Activated naive CD8-positive, alpha-beta T cell (primary cell): ENCODE data around the gene SMIM22.

ENCODE experiments used
- H3K27ac Mint-ChIP-seq: one replicate; pipeline ENCODE4 v1.8.0; 2021; ENCODE audit warnings: mixed read lengths
- H3K27me3 Mint-ChIP-seq: one replicate; pipeline ENCODE4 v1.8.0; 2021; ENCODE audit warnings: mixed read lengths
- H3K36me3 Mint-ChIP-seq: one replicate; pipeline ENCODE4 v1.8.0; 2021; ENCODE audit warnings: mixed read lengths
- H3K4me1 Mint-ChIP-seq: one replicate; pipeline ENCODE4 v1.8.0; 2021; ENCODE audit warnings: low read depth, mixed read lengths
- H3K4me3 Mint-ChIP-seq: one replicate; pipeline ENCODE4 v1.8.0; 2021; ENCODE audit warnings: mild to moderate bottlenecking, mixed read lengths
- H3K9me3 Mint-ChIP-seq: one replicate; pipeline ENCODE4 v1.8.0; 2021; ENCODE audit warnings: low read depth, mixed read lengths

The SMIM22 gene

DNA sequence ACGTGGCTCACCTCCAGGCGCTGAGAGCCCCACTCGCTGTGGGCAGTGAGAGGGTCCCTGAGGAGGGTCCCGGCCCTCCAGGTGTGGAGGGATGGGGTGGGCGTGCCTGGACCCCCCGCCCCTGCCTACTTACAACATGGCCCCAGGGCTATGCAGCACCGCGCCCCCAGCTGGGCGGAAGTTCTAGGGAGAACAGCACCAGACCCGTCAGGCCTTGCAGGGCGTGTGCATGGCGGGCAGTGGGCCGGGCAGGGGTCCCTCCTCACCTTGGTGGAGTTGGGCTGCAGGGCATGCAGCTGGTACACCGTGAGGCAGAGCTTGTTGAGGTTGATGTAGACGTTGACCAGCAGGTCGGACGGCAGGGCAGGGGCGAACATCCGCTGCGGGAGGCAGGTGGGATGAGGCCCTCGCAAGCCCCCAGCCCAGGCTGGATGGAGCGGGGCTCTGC lies 2.7 kb downstream of the SMIM22 start:
- Mint-ChIP-seq H3K4me3 (no peak overlapping the region), H3K9me3 (no peaks in the 10 kb centered on the region), H3K27ac (no peak overlapping the region), H3K4me1 (peaks cover 6% of the 10 kb centered on the region), H3K27me3 (no peaks in the 10 kb centered on the region), H3K36me3 (no peaks in the 10 kb centered on the region)

DNA sequence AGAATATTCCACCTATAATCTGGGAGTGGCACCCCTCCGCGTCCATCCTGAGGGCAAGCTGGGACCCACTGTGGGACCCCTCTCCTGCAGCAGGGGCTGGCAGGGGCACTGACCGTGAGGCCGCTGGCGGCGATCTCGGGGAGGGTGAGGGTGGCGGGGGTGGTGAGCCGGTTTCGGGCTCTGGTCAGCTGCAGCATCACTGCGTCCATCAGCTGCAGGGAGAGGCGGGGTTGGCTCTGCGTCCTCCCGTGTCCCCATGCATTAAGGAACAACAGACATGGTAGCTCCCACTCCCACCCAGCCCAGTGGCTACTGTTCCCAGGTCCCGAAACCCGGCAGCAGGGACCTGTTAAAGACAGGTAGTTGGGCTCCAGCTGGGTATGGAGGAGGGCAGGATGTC lies 3.3 kb downstream of the SMIM22 start:
- Mint-ChIP-seq H3K4me3 (no peak overlapping the region), H3K4me1 (peaks cover 12% of the 10 kb centered on the region), H3K27ac (no peak overlapping the region), H3K9me3 (no peaks in the 10 kb centered on the region), H3K27me3 (no peaks in the 10 kb centered on the region), H3K36me3 (no peaks in the 10 kb centered on the region)

DNA sequence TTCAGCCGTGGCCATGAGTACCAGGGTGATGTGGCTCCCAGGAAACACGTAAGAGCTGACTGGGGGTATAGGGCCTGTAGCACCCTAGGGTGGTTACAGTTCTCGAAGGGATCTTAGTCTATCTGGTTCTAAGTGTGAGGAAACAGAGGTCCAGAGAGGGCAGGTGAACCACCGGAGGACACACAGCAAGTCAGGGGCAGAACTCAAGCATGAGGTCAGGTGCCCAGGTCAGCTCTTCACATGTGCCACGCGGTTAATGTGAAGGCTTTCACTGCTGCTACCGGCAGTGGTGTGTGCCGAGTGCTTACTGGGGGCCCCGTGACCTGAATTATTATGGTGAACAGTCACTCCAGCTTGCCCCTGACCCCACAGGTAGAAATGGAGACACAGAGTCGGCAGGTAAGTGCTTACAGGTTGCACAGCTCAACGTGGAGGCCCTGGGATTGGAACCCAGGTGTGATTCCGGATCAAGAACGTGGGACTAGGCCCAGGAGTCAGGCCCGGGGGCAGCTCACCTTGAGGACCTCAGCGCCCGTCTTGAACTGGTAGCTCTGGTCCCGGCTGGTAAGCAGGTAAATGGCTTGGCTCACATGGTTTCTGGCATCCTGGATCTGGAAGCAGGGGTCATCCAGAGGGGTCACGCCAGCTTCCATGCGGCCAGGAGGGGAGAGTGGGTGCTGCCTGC lies 4.1 kb downstream of the SMIM22 start:
- Mint-ChIP-seq H3K9me3 (no peaks in the 10 kb centered on the region), H3K27me3 (no peaks in the 10 kb centered on the region), H3K27ac (no peak overlapping the region), H3K4me1 (peaks cover 15% of the 10 kb centered on the region), H3K4me3 (no peak overlapping the region), H3K36me3 (no peaks in the 10 kb centered on the region)

DNA sequence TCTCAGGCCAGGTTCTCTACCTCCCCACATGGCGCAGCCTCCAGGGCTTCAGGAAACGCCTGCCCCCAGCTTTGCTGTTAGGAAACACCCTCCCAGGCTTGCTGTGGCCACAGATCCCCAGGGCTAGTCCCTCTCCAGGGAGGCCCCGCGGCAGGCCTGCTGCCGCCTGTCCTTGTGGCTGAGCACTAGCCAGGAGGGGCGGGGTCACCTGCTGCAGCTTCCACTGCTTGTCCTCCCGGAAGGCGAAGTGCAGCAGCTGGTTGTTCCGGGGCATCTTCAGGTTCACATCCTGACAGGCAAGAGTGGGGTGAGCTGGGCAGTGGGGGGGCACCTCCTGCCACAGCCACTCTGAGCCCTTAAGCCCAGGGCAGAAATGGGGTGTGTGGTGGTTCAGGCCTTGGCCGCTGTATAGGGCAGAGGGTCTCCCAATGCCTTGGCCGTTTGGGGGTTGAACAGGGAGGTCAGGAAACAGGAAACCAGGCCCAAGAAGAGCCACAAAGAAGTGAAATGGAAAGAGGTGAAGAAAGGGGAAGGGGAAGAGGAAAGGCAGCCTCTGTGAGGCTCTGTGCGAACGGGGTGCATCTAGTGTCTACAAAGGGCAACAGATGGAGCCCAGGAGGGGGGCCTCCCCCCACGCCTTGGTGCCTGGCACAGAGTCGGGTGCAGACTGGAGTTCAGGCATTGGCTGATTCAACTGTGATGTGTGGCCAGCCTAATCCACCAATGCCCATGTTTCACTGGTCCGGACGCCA lies 5.3 kb downstream of the SMIM22 start:
- Mint-ChIP-seq H3K4me3 (peak overlapping the region; percentile 18), H3K27me3 (no peaks in the 10 kb centered on the region), H3K36me3 (no peaks in the 10 kb centered on the region), H3K9me3 (no peaks in the 10 kb centered on the region), H3K27ac (no peak overlapping the region), H3K4me1 (peaks cover 15% of the 10 kb centered on the region)

DNA sequence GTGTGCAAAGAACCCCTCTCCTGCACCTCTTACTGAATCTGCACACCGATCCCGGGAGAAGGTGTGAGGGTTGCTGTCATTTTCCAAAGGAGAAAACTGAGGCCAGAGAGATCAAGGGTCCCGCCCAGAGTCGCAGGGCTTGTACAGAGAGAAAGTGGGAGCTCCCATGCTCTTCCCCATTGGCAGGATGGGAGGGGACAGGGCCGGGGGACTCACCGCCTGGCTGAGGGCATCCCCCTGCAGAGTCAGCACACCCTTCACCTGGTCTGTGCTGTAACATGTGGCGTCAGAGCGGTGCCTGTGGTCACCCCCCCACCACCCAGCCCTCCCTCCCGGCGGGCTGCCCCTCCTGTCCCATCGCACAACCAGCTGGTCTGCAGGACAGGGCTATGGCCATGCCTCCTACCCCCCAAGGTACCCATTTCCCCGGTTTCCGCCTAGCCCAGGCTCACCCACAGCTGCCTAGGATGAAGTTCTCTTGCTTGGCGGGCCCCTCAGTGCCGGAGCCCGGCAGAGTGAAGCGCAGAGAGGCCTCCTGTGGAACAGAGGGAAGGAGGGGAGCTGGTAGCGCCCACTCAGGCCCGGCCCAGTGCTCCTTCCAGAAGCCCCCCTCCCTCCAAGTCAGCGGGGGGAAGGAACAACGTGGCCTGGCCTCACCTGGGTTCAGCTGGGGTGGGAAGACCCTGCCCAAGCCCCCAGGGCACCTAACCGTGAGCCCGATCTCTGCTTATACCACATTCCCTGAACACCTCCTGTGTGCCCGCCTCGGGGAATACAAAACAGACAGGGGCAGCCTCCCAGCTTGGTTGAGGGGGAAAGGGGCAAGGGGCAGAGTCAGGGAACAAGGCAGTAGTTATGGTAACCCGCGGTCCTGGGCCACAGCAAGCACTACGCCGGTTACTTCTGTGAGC lies 6.1 kb downstream of the SMIM22 start:
- no peak overlapping the region for H3K27ac Mint-ChIP-seq
- H3K27me3 Mint-ChIP-seq = no peaks in the 10 kb centered on the region
- no peaks in the 10 kb centered on the region for H3K36me3 Mint-ChIP-seq
- H3K9me3 Mint-ChIP-seq = no peaks in the 10 kb centered on the region
- peak overlapping the region; percentile 82 for H3K4me3 Mint-ChIP-seq
- peaks cover 15% of the 10 kb centered on the region for H3K4me1 Mint-ChIP-seq

DNA sequence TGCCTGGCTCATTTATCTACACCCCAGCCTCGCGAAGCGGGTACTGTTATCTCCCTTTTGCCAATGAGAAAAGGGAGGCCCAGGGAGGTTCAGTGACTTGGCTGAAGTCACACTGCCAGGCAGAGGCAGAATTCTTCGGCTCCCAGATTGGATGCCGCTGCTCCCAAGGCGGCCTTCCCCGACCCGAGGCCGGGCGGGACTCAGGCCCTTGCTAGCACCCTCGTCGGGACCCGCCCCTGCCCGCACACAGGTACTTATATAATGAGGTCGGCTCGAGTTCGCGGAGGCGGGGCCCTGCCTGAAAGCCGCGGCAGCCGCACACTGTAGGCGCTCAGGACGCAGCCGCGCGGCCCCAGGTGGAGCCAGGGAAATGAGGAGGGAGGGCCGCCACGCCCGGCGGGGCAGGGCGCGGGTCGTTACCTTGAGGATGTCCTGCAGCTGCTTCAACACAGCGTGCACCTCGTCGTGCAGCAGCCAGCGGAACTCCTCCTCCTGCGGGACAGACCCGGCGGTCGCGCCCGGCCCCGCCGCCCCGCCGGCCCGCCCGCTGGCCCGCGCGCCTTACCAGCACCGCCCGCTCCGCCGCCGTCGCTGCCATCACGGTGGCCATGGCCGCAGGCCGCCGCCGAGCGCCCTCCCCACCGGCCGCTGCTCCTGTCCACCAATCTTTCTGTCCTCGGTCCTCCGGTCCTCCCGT lies 6.9 kb downstream of the SMIM22 start, which contains the start of gene ROGDI:
Gene ROGDI (minus strand): TSS at position 672 of the 697 bp plus-strand sequence. CDS start 62 bp downstream, at position 610.
- Mint-ChIP-seq H3K4me3 (peak within 1 kb of the TSS; percentile 82), H3K9me3 (no peaks in the 10 kb centered on the region), H3K27me3 (no peaks in the 10 kb centered on the region)

DNA sequence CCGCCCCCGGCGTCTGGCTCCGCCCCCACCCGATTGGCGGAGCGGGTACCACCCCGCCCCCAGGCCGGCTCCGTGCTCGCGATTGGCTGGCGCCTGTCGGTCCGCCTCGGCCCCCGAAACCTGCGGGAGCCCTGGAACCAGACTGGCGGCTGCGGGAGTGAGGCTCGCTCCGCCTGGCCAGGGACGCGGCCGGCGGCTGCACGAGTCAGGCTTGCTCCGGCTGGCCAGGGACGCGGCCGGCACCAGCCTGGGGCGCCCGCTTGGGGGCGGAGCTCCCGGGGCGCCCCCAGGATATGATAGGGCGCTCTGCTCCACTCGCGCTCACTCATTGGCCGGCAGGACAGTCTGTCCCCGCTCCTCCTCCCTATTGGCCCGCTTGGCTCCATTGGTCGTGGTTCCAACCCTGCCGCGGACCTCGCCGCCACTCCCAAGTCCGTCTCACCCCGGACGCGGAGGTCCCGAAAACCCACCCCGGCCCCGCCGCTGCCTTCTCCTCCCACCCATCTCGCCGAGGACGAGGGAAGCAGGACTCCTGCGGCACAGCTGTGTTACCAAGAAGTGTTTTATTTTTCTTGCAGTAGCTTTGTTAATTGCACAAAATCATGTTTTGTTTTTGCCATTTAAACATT lies 7.6 kb downstream of the SMIM22 start:
- no peaks in the 10 kb centered on the region for H3K9me3 Mint-ChIP-seq

More for the DNA sequence above, 6.9 kb downstream of the SMIM22 start, which contains the start of gene ROGDI:
- no peaks in the 10 kb centered on the region for H3K36me3 Mint-ChIP-seq
- peaks cover 15% of the 10 kb centered on the region for H3K4me1 Mint-ChIP-seq
- peak within 1 kb of the TSS; percentile 46 for H3K27ac Mint-ChIP-seq

DNA sequence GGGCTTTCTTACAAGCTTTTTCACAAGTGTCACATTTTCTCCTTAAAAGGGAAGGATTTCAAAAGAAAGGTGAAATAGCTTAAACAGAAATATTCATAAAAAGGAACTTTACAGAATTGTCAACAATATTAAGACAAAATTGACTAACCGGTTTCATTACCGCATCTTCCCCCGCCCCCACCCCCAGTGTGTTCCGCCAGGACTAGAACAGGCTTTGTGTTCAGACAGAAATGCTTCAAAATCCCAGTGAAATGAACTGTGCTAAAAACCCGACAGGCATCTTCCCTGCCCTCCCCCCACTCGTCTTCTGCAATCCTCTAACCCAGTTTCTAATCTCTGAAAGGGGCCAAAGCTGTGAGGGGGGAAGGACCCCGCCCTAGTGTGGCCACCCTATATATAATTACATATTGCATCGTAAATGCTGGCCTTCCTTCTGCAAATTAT lies 8.3 kb downstream of the SMIM22 start:
- H3K4me1 Mint-ChIP-seq = peaks cover 15% of the 10 kb centered on the region
- H3K27me3 Mint-ChIP-seq = no peaks in the 10 kb centered on the region
- peaks cover 2% of the 10 kb centered on the region for H3K36me3 Mint-ChIP-seq
- peak overlapping the region; percentile 46 for H3K27ac Mint-ChIP-seq
- no peaks in the 10 kb centered on the region for H3K9me3 Mint-ChIP-seq
- peak overlapping the region; percentile 76 for H3K4me3 Mint-ChIP-seq

More for the DNA sequence above, 7.6 kb downstream of the SMIM22 start:
- Mint-ChIP-seq H3K27ac (no peak overlapping the region), H3K27me3 (no peaks in the 10 kb centered on the region), H3K36me3 (peaks cover 2% of the 10 kb centered on the region), H3K4me1 (peaks cover 15% of the 10 kb centered on the region), H3K4me3 (peak overlapping the region; percentile 76)

DNA sequence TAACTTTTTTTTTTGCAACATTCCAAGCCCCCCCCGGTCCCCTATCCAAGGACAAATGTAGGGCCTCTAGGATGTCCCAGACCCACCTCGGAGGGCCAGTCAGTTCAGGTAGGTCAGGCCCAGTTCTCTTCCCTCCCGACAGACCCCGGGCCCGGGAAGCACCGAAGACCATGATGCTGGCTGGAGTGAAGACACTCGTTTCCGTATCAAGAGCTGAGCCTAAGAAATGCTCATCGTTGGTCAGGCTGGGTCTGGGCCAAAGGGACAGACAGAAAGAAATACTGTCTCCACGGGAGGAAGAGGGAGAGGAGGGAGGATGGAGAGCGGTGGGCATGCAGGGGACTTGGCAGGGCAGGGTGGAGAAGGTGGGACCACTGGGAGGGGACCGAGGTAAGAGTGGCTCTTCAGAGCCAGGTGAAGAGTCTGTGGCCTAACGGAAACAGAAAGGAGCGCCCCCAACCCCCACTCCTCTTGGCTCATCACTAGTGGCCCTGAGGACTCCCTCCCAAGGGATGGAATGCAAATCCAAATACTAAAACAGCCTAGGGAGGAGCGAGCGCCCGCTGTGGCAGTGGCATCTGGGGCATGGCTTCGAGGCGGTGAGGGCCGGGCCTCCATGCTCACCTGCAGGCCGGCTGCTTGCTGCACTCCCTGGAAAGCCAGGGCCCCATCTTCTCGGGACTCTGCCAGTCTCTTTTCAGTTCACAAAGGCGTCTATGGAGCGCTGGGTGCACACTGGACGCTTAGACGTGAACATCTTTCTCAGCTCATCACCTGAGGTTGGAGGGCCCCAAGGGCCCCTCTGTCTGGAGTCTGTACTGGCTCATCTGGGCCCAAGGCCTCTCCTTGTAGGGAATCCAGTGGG lies 9.0 kb downstream of the SMIM22 start:
- peak overlapping the region; percentile 46 for H3K27ac Mint-ChIP-seq
- no peaks in the 10 kb centered on the region for H3K9me3 Mint-ChIP-seq
- peaks cover 15% of the 10 kb centered on the region for H3K4me1 Mint-ChIP-seq
- peaks cover 2% of the 10 kb centered on the region for H3K36me3 Mint-ChIP-seq
- H3K27me3 Mint-ChIP-seq = no peaks in the 10 kb centered on the region
- H3K4me3 Mint-ChIP-seq = peak overlapping the region; percentile 42

DNA sequence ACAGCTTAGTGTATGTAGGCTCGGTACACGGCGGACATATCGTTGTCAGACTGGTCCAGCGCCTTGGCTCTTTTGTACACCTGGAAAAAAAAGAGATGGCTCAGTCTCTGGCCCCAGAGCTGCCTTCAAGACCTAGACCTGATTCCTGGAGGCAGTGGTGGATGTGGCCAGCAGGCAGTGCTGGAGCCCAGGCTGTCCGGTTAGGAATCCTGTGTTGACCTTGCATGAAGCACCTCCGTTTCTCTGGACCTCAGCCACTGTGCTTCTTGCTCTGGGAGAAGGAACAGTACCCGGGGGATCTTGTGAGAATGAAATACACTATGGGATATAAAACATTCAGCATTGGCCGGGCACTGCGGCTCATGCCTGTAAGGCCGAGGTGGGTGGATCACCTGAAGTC lies 10.1 kb downstream of the SMIM22 start:
- Mint-ChIP-seq H3K4me1 (peaks cover 15% of the 10 kb centered on the region), H3K27ac (no peak overlapping the region), H3K27me3 (no peaks in the 10 kb centered on the region), H3K4me3 (no peak overlapping the region), H3K9me3 (no peaks in the 10 kb centered on the region), H3K36me3 (peaks cover 2% of the 10 kb centered on the region)

DNA sequence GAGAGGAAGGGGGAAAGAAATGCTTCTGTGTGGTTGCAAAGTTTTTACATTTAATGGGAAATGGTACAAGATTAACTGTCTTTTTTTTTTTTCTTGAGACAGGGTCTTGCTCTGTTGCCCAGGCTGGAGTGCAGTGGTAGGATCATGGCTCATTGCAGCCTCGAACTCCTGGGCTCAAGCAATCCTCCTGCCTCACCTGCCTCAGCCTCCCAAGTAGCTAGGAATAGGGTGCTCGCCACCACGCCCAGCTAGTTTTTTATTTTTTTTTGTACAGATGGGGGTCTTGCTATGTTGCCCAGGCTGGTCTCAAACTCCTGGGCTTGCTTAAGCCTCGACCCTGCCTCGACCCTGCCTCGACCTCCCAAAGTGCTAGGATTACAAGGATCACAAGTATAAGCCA lies 11.1 kb downstream of the SMIM22 start:
- Mint-ChIP-seq H3K27me3 (no peaks in the 10 kb centered on the region), H3K9me3 (no peaks in the 10 kb centered on the region), H3K4me1 (peaks cover 9% of the 10 kb centered on the region), H3K36me3 (peaks cover 2% of the 10 kb centered on the region), H3K4me3 (no peak overlapping the region), H3K27ac (no peak overlapping the region)

DNA sequence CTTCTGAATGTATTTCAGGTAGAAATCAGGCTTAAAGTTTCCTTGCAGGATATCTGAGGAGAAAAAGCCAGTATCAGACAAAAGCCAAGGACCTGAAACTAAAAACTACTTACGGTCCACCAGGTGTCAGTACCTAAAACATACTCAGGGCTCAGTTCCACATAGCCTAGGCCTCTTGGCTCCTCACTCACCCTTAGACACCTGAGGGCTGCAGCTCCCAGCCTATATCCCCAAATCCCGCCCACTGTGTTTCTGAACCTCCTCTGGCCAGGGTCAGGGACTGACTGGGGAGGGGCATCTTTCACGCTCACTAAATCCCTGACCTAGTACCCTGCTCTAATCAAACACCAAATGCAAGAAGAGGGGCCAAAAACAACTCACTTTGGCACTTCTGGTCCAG lies 16.1 kb downstream of the SMIM22 start:
- Mint-ChIP-seq H3K4me1 (no peaks in the 10 kb centered on the region), H3K27ac (no peak overlapping the region), H3K9me3 (no peaks in the 10 kb centered on the region), H3K27me3 (no peaks in the 10 kb centered on the region), H3K36me3 (peaks cover 5% of the 10 kb centered on the region), H3K4me3 (no peak overlapping the region)

DNA sequence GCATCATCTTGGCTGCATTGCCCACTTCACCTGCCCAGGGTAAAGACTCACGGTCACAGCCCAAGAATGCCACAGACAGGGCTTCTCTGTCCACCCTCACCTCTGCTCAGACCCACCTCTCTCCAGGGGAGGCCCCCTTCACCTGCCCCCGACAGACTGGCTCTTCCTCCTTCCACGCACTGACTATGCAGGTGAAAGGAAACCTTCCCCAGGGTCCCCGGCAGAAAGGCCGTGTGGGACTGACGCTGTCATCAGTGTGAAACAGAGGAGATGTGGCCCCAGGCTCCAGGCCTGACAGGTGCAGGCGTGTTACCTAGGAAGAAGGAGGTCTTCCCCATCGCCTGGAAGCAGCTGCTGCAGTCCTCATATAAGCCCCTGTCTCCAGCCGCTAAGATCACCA lies 16.6 kb downstream of the SMIM22 start:
- Mint-ChIP-seq H3K4me1 (no peaks in the 10 kb centered on the region), H3K4me3 (no peak overlapping the region), H3K9me3 (no peaks in the 10 kb centered on the region), H3K36me3 (peaks cover 7% of the 10 kb centered on the region), H3K27me3 (no peaks in the 10 kb centered on the region), H3K27ac (peak overlapping the region; percentile 46)
